OCI-LY7 (cell line): ENCODE results near the gene IL11. TPM values are rescaled to one million over a fixed set of nuclear protein-coding genes. Genes with fewer than 3 reads are reported as not detected.

Experiments
- BruUV-seq: library from RNA; stranded (reverse); fragments of 400-500 nt; replicated peaks from 2 replicates; lab custom pipeline; 2021; lab: Mats Ljungman, UMichigan
- CTCF ChIA-PET: fragments of 300-600 bp; sonication (Branson Sonifier 250); formaldehyde crosslinking; loops from one replicate; lab custom pipeline; 2022; ENCODE audit warnings: antibody characterized with exemption; ENCODE audit not compliant: unreplicated experiment; lab: Charles Lee
- POLR2A ChIA-PET: fragments of 300-600 bp; sonication (Branson Sonifier 250); formaldehyde crosslinking; loops from one replicate; lab custom pipeline; 2022; ENCODE audit warnings: antibody characterized with exemption; lab: Charles Lee
- DNase-seq: peaks from one replicate; pipeline ENCODE4 v3.0.0-alpha.2; 2015; ENCODE audit warnings: low spot score
- H2AFZ ChIP-seq: fragments of 200-600 bp; sonication (generic), shearing (Covaris generic); 2 replicates; pipeline ENCODE4 v1.6.1; 2014; ENCODE audit warnings: mild to moderate bottlenecking, antibody characterized with exemption, low read length, moderate library complexity
- H3K27ac ChIP-seq: fragments of 200-600 bp; sonication (generic); 2 replicates; pipeline ENCODE4 v1.5.1; 2014; ENCODE audit warnings: mixed run types, low read depth, mild to moderate bottlenecking, moderate library complexity, low read length, inconsistent platforms; ENCODE audit not compliant: poor library complexity, severe bottlenecking
- H3K36me3 ChIP-seq: fragments of 200-600 bp; sonication (generic); 2 replicates; pipeline ENCODE4 v1.6.1; 2014; ENCODE audit warnings: mild to moderate bottlenecking, antibody characterized with exemption, low read length, moderate library complexity, mixed read lengths; ENCODE audit not compliant: insufficient read depth
- H3K4me1 ChIP-seq: fragments of 200-600 bp; sonication (generic); 2 replicates; pipeline ENCODE4 v1.5.1; 2014; ENCODE audit warnings: mild to moderate bottlenecking, low read length; ENCODE audit not compliant: insufficient read depth, poor library complexity, severe bottlenecking
- H3K4me2 ChIP-seq: fragments of 200-600 bp; sonication (generic); 2 replicates; pipeline ENCODE4 v1.6.1; 2014; ENCODE audit warnings: mild to moderate bottlenecking, low read length
- H3K4me3 ChIP-seq: fragments of 200-600 bp; sonication (generic); 2 replicates; pipeline ENCODE4 v1.5.1; 2014; ENCODE audit warnings: mild to moderate bottlenecking, low read depth, low read length; ENCODE audit not compliant: poor library complexity, severe bottlenecking
- H3K79me2 ChIP-seq: fragments of 200-600 bp; sonication (generic); 2 replicates; pipeline ENCODE4 v1.6.1; 2016; ENCODE audit warnings: low read depth, mild to moderate bottlenecking, low read length, moderate library complexity, mixed read lengths; ENCODE audit not compliant: insufficient read depth
- H3K9me2 ChIP-seq: fragments of 200-600 bp; sonication (generic); 2 replicates; pipeline ENCODE4 v1.6.1; 2016; ENCODE audit warnings: mild to moderate bottlenecking, low read length, mixed read lengths; ENCODE audit not compliant: insufficient read depth
- H3K9me3 ChIP-seq: fragments of 200-600 bp; sonication (generic); 2 replicates; pipeline ENCODE4 v1.6.1; 2014; ENCODE audit warnings: mild to moderate bottlenecking, mixed run types, low read length, mixed read lengths
- H4K20me1 ChIP-seq: fragments of 200-600 bp; sonication (generic); 2 replicates; pipeline ENCODE4 v1.6.1; 2014; ENCODE audit warnings: mild to moderate bottlenecking, antibody characterized with exemption, low read length, moderate library complexity, mixed read lengths; ENCODE audit not compliant: insufficient read depth
- CTCF ChIP-seq: fragments of 200-600 bp; sonication (generic); conservative IDR thresholded peaks from 2 replicates; pipeline ENCODE4 v1.5.1; 2014; ENCODE audit warnings: mild to moderate bottlenecking, antibody characterized with exemption, low read length, moderate library complexity, mixed read lengths
- EZH2phosphoT487 ChIP-seq: fragments of 200-600 bp; sonication (generic); IDR thresholded peaks from 2 replicates; pipeline ENCODE4 v1.6.1; 2018; ENCODE audit warnings: low read depth, borderline replicate concordance, mild to moderate bottlenecking, mixed run types, antibody characterized with exemption, low read length, moderate library complexity, mixed read lengths
- intact Hi-C: fragments of 100-400 bp; cut with micrococcal nuclease; formaldehyde crosslinking; loops from one replicate; pipeline ENCODE4 v1.10.0; 2022; ENCODE audit not compliant: unreplicated experiment
- total RNA-seq, 2 experiments: library from RNA; depleted of rRNA in 1 of 2; stranded (reverse); fragments of >200 nt in 1 of 2; shearing (Covaris generic) in 1 of 2; gene quantifications; 2 replicates each; pipeline ENCODE4 v1.2.3, GENCODE V29; 2014 to 2022

IL11 gene
- total RNA-seq, 2 experiments from 2014 or later: 0.32 to 0.46 TPM

- intact Hi-C loops: no loop called here
- no peak overlapping the region for H3K27ac ChIP-seq
- no peak overlapping the region for H2AFZ ChIP-seq
- H3K4me2 ChIP-seq: no peak overlapping the region
- DNase-seq: no peak
- ChIA-PET POLR2A (no interaction called here), CTCF (no interaction called here)
- no peaks in the 10 kb centered on the region for H3K9me2 ChIP-seq
- H3K79me2 ChIP-seq: peaks cover 26% of the 10 kb centered on the region
- no peak for TF ChIP-seq EZH2phosphoT487
- no peak for TF ChIP-seq CTCF
- H3K9me3 ChIP-seq: no peaks in the 10 kb centered on the region
- peaks cover 53% of the 10 kb centered on the region for H3K36me3 ChIP-seq
- peaks cover 18% of the 10 kb centered on the region for H4K20me1 ChIP-seq
- no TSS peak for BruUV-seq
- H3K4me3 ChIP-seq: no peak overlapping the region
- peaks cover 13% of the 10 kb centered on the region for H3K4me1 ChIP-seq
These were observed 30.2 kb upstream of the IL11 start for GRCh38 chr19:55400281-55401087.

GRCh38 chr19:55398200-55398925 lies 28.1 kb upstream of the IL11 start:
- no peak overlapping the region for H3K4me2 ChIP-seq
- TF ChIP-seq CTCF (no peak), EZH2phosphoT487 (no peak)
- intact Hi-C loops: no loop called here
- CTCF ChIA-PET: no interaction called here
- no peak overlapping the region for H3K27ac ChIP-seq
- H3K79me2 ChIP-seq: peaks cover 10% of the 10 kb centered on the region; the same call in 1 of the 2 replicates
- DNase-seq: no peak
- peaks cover 35% of the 10 kb centered on the region for H3K36me3 ChIP-seq
- H4K20me1 ChIP-seq: peaks cover 17% of the 10 kb centered on the region
- BruUV-seq: no TSS peak
- no peak overlapping the region for H2AFZ ChIP-seq
- H3K9me3 ChIP-seq: no peaks in the 10 kb centered on the region
- no peak overlapping the region for H3K4me3 ChIP-seq
- no peaks in the 10 kb centered on the region for H3K4me1 ChIP-seq
- POLR2A ChIA-PET: no interaction called here
- no peaks in the 10 kb centered on the region for H3K9me2 ChIP-seq
